Measurements from ENCODE around the gene JAK1.

JAK1 gene

DNA sequence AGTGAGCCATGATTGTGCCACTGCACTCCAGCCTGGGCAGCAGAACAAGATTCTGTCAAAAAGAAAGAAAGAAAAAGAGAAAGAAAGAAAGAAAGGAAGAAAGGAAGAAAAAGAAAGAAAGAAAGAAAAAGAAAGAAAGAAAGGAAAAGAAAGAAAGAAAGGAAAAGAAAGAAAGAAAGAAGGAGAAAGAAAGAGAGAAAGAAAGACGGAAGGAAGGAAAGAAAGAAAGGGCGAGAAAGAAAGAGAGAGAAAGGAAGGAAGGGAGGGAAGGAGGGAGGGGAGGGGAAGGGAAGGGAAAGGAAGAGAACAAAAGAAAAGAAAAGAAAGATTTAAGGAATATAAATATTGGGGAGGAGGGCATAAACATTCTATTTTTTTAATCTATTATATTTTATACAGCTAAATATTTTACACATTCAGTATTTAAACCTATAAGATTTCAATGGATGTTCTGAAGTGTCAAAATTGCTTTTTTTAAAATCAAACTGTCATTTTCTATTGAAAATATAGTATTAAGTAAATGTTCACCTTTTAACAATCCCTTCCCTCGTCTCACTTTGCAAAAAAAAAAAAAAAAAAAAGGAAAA is 6.8 kb upstream of the JAK1 start:
- H3K27me3 ChIP-seq (ENCODE audit: insufficient read depth, low read length), result no peaks in the 10 kb centered on the region
- no peaks in the 10 kb centered on the region for H3K4me1 ChIP-seq (ENCODE audit: control insufficient read depth in 1 of 2, insufficient read depth in 2 of 2, low read length in 2 of 2)
- no peaks in the 10 kb centered on the region for H3K9me3 ChIP-seq (ENCODE audit: insufficient read depth, low read depth, low read length)
- H3K4me2 ChIP-seq (ENCODE audit: low read length), result no peak overlapping the region
- no CpG with 5 or more reads among the region's 3 CpGs for WGBS (ENCODE audit: extremely low coverage, insufficient coverage, insufficient read length)
- no peak overlapping the region for H3K4ac ChIP-seq (ENCODE audit: low read depth, low read length)
- H3K36me3 ChIP-seq (ENCODE audit: control insufficient read depth in 1 of 2, insufficient read depth in 2 of 2, low read length in 2 of 2), result no peaks in the 10 kb centered on the region
- H2AK5ac ChIP-seq (ENCODE audit: low read length), result no peak overlapping the region
- H4K12ac ChIP-seq (ENCODE audit: low read depth, low read length), result no peak overlapping the region
- H2AFZ ChIP-seq (ENCODE audit: insufficient read depth, low read length, poor library complexity), result no peak overlapping the region
- H3K79me1 ChIP-seq (ENCODE audit: low read length), result no peaks in the 10 kb centered on the region
- DNase-seq, result no peak
- no peaks in the 10 kb centered on the region for H3K79me2 ChIP-seq (ENCODE audit: control insufficient read depth, insufficient read depth, low read length, poor library complexity)
- no peak overlapping the region for H3K14ac ChIP-seq (ENCODE audit: low read length)
- H3K18ac ChIP-seq (ENCODE audit: low read length), result no peak overlapping the region
- H3K27ac ChIP-seq (ENCODE audit: low read depth, low read length), result no peak overlapping the region
- no peak overlapping the region for H3K9ac ChIP-seq (ENCODE audit: low read length)
- no peak overlapping the region for H2BK12ac ChIP-seq (ENCODE audit: low read length)
- H3K4me3 ChIP-seq (ENCODE audit: low read depth, low read length), result no peak overlapping the region
- no peak overlapping the region for H2BK5ac ChIP-seq (ENCODE audit: low read depth, low read length, poor library complexity)
- H4K8ac ChIP-seq (ENCODE audit: low read depth, low read length), result no peak overlapping the region
- H2BK120ac ChIP-seq (ENCODE audit: insufficient read depth, low read length, poor library complexity), result no peak overlapping the region
- H3K23ac ChIP-seq (ENCODE audit: low read length), result no peak overlapping the region
- no peak overlapping the region for H4K91ac ChIP-seq (ENCODE audit: low read depth, low read length)

DNA sequence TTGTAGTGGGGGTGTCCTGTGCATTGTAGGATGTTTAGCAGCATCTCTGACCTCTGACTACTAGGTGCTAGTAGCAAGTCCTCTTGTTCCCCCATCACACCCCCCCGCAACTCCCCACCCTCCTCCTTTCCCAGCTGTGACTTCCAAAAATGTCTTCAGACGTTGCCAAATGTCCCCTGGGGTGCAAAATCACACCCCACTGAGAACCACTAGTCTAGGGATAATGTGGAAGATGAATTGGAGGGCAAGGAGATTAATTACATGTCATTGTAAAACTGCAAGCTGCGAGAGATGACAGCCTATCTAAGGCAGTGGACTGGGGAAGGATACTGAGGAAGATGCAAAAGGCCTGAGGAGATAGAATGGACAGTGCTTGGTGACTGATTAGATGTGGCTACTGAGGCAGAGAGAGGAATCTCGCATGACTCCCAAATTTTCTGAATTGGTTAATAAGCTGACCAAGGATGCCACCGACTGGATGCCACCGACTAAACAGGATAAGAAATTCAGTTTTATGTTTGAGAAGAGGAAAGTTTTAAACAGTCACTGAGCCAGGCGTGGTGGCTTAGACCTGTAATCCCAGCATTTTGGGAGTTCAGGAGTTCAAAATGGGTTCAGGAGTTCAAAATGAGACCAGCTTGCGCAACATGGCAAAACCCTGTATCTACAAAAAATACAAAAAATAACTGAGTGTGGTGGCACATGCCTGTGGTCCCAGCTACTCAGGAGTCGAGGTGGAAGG is 3.1 kb upstream of the JAK1 start:
- Histone ChIP-seq H2AFZ (ENCODE audit: insufficient read depth, low read length, poor library complexity) (no peak overlapping the region), H3K23ac (ENCODE audit: low read length) (no peak overlapping the region), H3K27ac (ENCODE audit: low read depth, low read length) (no peak overlapping the region), H2BK12ac (ENCODE audit: low read length) (no peak overlapping the region), H3K4me3 (ENCODE audit: low read depth, low read length) (no peak overlapping the region), H3K27me3 (ENCODE audit: insufficient read depth, low read length) (no peaks in the 10 kb centered on the region), H4K12ac (ENCODE audit: low read depth, low read length) (no peak overlapping the region), H3K79me1 (ENCODE audit: low read length) (peaks cover 11% of the 10 kb centered on the region), H3K9me3 (ENCODE audit: insufficient read depth, low read depth, low read length) (no peaks in the 10 kb centered on the region), H4K91ac (ENCODE audit: low read depth, low read length) (no peak overlapping the region), H3K4me2 (ENCODE audit: low read length) (no peak overlapping the region), H3K4ac (ENCODE audit: low read depth, low read length) (no peak overlapping the region), H3K9ac (ENCODE audit: low read length) (no peak overlapping the region), H3K4me1 (ENCODE audit: control insufficient read depth in 1 of 2, insufficient read depth in 2 of 2, low read length in 2 of 2) (peaks cover 2 to 3% of the 10 kb centered on the region in 2 experiments), H4K8ac (ENCODE audit: low read depth, low read length) (no peak overlapping the region), H3K14ac (ENCODE audit: low read length) (no peak overlapping the region), H2BK120ac (ENCODE audit: insufficient read depth, low read length, poor library complexity) (no peak overlapping the region), H2BK5ac (ENCODE audit: low read depth, low read length, poor library complexity) (no peak overlapping the region), H2AK5ac (ENCODE audit: low read length) (no peak overlapping the region), H3K18ac (ENCODE audit: low read length) (no peak overlapping the region), H3K36me3 (ENCODE audit: control insufficient read depth in 1 of 2, insufficient read depth in 2 of 2, low read length in 2 of 2) (no peaks in the 10 kb centered on the region), H3K79me2 (ENCODE audit: control insufficient read depth, insufficient read depth, low read length, poor library complexity) (peaks cover 6% of the 10 kb centered on the region)
- no CpG with 5 or more reads among the region's 9 CpGs for WGBS (ENCODE audit: extremely low coverage, insufficient coverage, insufficient read length)
- no peak for DNase-seq

DNA sequence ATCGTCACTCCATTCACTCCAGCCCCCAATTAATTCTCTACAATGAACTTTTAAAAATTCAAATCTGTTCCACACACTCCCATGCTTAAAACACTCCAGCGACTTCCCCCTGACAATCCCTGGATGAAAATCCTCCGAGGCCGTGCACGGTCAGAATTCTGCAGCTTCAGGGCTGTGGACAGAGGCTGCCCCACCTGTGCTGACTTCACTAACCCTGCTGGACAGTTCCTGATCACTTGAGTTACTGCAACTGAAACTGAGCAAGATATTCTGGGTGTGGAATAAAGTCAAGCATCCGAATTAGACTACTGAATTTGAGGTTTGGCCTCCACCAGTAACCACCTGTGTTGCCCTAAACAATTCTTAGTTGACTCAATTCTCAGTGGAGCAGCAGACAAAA is 1.0 kb upstream of the JAK1 start:
- H2AK5ac ChIP-seq (ENCODE audit: low read length), result no peak overlapping the region
- no peak overlapping the region for H2BK12ac ChIP-seq (ENCODE audit: low read length)
- H4K12ac ChIP-seq (ENCODE audit: low read depth, low read length), result no peak overlapping the region
- DNase-seq, result peak in 1 of 2 donors; percentile 32
- H3K18ac ChIP-seq (ENCODE audit: low read length), result no peak overlapping the region
- peaks cover 6 to 7% of the 10 kb centered on the region in 2 experiments for H3K4me1 ChIP-seq (ENCODE audit: control insufficient read depth in 1 of 2, insufficient read depth in 2 of 2, low read length in 2 of 2)
- no peak overlapping the region for H3K9ac ChIP-seq (ENCODE audit: low read length)
- no peak overlapping the region for H3K4ac ChIP-seq (ENCODE audit: low read depth, low read length)
- WGBS (ENCODE audit: extremely low coverage, insufficient coverage, insufficient read length), result 100% methylated on average over 1 of the region's 6 CpGs
- H3K79me2 ChIP-seq (ENCODE audit: control insufficient read depth, insufficient read depth, low read length, poor library complexity), result peaks cover 6% of the 10 kb centered on the region
- no peak overlapping the region for H3K14ac ChIP-seq (ENCODE audit: low read length)
- H2BK5ac ChIP-seq (ENCODE audit: low read depth, low read length, poor library complexity), result no peak overlapping the region
- H3K36me3 ChIP-seq (ENCODE audit: control insufficient read depth in 1 of 2, insufficient read depth in 2 of 2, low read length in 2 of 2), result no peaks in the 10 kb centered on the region
- no peak overlapping the region for H3K23ac ChIP-seq (ENCODE audit: low read length)
- no peak overlapping the region for H4K8ac ChIP-seq (ENCODE audit: low read depth, low read length)
- no peak overlapping the region for H3K4me3 ChIP-seq (ENCODE audit: low read depth, low read length)
- H3K4me2 ChIP-seq (ENCODE audit: low read length), result no peak overlapping the region
- no peaks in the 10 kb centered on the region for H3K27me3 ChIP-seq (ENCODE audit: insufficient read depth, low read length)
- no peak overlapping the region for H4K91ac ChIP-seq (ENCODE audit: low read depth, low read length)
- no peak overlapping the region for H3K27ac ChIP-seq (ENCODE audit: low read depth, low read length)
- peaks cover 11% of the 10 kb centered on the region for H3K79me1 ChIP-seq (ENCODE audit: low read length)
- H3K9me3 ChIP-seq (ENCODE audit: insufficient read depth, low read depth, low read length), result no peaks in the 10 kb centered on the region
- H2BK120ac ChIP-seq (ENCODE audit: insufficient read depth, low read length, poor library complexity), result no peak overlapping the region
- H2AFZ ChIP-seq (ENCODE audit: insufficient read depth, low read length, poor library complexity), result no peak overlapping the region

DNA sequence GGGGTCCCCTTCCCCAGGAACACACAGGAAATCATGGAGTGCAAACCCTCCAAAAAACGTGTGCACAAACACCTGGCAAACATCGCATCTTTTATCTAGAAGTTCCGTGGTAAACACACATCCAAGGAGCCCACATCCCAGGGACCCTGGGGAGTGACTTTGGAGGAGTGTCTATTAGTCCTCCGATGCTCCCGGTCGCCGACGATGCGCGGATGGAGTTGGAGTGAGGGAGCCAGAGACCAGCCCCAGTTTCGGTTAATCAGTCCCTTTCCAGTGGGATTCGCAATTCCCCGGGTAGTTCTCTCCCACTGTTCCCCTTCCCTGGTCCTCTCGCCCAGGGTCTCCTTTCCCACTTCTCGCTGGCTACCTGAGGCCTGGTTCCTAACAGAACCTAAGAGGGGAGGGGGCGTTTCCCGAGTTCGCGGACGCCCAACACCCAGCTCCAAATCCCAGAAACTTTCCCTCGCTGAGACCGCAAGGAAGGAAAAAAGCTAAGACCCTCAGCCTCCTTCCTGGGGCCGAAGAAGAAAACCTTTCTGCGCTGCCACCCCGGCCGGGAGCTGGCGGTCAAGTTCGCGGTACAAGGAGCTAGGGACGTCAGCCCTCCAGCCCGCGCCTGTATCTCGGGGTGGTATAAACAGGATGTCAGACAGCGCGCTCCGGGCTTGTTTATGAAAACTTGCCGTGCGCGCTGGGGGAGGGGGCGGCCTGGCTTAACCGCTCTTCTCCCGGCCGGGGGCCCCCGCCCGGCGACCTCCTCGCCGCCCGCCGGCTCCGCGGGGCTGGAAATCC is 787 bp downstream of the JAK1 start:
- Histone ChIP-seq H3K27ac (ENCODE audit: low read depth, low read length) (peak overlapping the region; percentile 82), H4K91ac (ENCODE audit: low read depth, low read length) (peak overlapping the region; percentile 88)
- WGBS (ENCODE audit: extremely low coverage, insufficient coverage, insufficient read length), result no CpG with 5 or more reads among the region's 52 CpGs

More for the DNA sequence above, 787 bp downstream of the JAK1 start:
- Histone ChIP-seq H2AFZ (ENCODE audit: insufficient read depth, low read length, poor library complexity) (peak overlapping the region; percentile 99), H3K4me3 (ENCODE audit: low read depth, low read length) (peak overlapping the region; percentile 90), H3K18ac (ENCODE audit: low read length) (peak overlapping the region; percentile 84), H3K14ac (ENCODE audit: low read length) (peak overlapping the region; percentile 95), H2BK12ac (ENCODE audit: low read length) (no peak overlapping the region), H3K79me2 (ENCODE audit: control insufficient read depth, insufficient read depth, low read length, poor library complexity) (peaks cover 6% of the 10 kb centered on the region), H3K27me3 (ENCODE audit: insufficient read depth, low read length) (no peaks in the 10 kb centered on the region), H3K9me3 (ENCODE audit: insufficient read depth, low read depth, low read length) (no peaks in the 10 kb centered on the region), H3K4me2 (ENCODE audit: low read length) (peak overlapping the region; percentile 80), H2AK5ac (ENCODE audit: low read length) (no peak overlapping the region), H3K4me1 (ENCODE audit: control insufficient read depth in 1 of 2, insufficient read depth in 2 of 2, low read length in 2 of 2) (peaks cover 8 to 10% of the 10 kb centered on the region in 2 experiments), H3K36me3 (ENCODE audit: control insufficient read depth in 1 of 2, insufficient read depth in 2 of 2, low read length in 2 of 2) (no peaks in the 10 kb centered on the region), H3K9ac (ENCODE audit: low read length) (peak overlapping the region; percentile 83), H3K4ac (ENCODE audit: low read depth, low read length) (peak overlapping the region; percentile 25), H2BK5ac (ENCODE audit: low read depth, low read length, poor library complexity) (peak overlapping the region; percentile 84), H4K8ac (ENCODE audit: low read depth, low read length) (peak overlapping the region; percentile 92), H2BK120ac (ENCODE audit: insufficient read depth, low read length, poor library complexity) (no peak overlapping the region), H3K79me1 (ENCODE audit: low read length) (peaks cover 11% of the 10 kb centered on the region), H4K12ac (ENCODE audit: low read depth, low read length) (no peak overlapping the region), H3K23ac (ENCODE audit: low read length) (no peak overlapping the region)
- DNase-seq, result peak; percentile 38 to 57

Measured in trophoblast cell (in vitro differentiated cells and primary cell).